K562 (cell line): ENCODE results near the gene CTIF. TPM values are rescaled to one million over a fixed set of nuclear protein-coding genes. Genes with fewer than 3 reads are reported as not detected.
A peak's percentile ranks its signal among the peaks of the same experiment; 100 is the strongest.

Experiments used
- ATAC-seq: fragments of 200-7000 bp; cut with Tn5 transposase; 3 replicates; pipeline ENCODE4 v1.9.1; 2020; ENCODE audit warnings: moderate library complexity
- BruUV-seq: library from RNA; stranded (reverse); fragments of 400-500 nt; replicated peaks from 2 replicates; lab custom pipeline; 2021; lab: Mats Ljungman, UMichigan
- CTCF ChIA-PET: fragments of 300-600 bp; formaldehyde crosslinking; extraction: SDS; loops from one replicate; lab custom pipeline; 2021; ENCODE audit warnings: low intra/inter-chr PET ratio; lab: Yijun Ruan, JAX
- POLR2A ChIA-PET: fragments of 300-600, 350-650 bp; sonication (Branson Sonifier 250); formaldehyde crosslinking; extraction: SDS; loops from one replicate; lab custom pipeline; 2021; ENCODE audit warnings: antibody characterized with exemption, inconsistent platforms; lab: Yijun Ruan, JAX
- DNase-seq, 4 experiments: peaks; one replicate each; pipeline versions ENCODE4 v3.0.0 to v3.0.0-alpha.2; 2011 to 2018; ENCODE audit warnings: low spot score in 3 of 4, mixed read lengths in 3 of 4; ENCODE audit errors: extremely low read depth in 1 of 4
- FAIRE-seq: peaks from 2 replicates; lab custom pipeline; 2011; peaks lifted over from hg19 to GRCh38; lab: Jason Lieb, UNC
- H2AFZ ChIP-seq: 2 replicates; pipeline ENCODE4 v1.6.0; 2011; ENCODE audit warnings: low read depth, low read length, control low read depth, inconsistent platforms
- H3K27ac ChIP-seq: fragments of 200-600 bp; 3 replicates; pipeline ENCODE4 v1.8.0; 2011; ENCODE audit warnings: low read depth, mild to moderate bottlenecking, control low read depth, inconsistent platforms, low read length, moderate library complexity, mixed read lengths; ENCODE audit errors: extremely low read depth
- H3K27me3 ChIP-seq, 2 experiments: fragments of 300-600 bp in 1 of 2; 2 replicates in 1 of 2; 3 replicates in 1 of 2; pipeline versions ENCODE4 v1.6.0 to v1.8.0; 2011; ENCODE audit warnings: inconsistent platforms in 2 of 2, low read length in 2 of 2, mild to moderate bottlenecking in 1 of 2, mixed read lengths in 1 of 2, moderate library complexity in 1 of 2; ENCODE audit not compliant: control insufficient read depth in 2 of 2, insufficient read depth in 2 of 2
- H3K36me3 ChIP-seq: fragments of 300-600 bp; 3 replicates; pipeline ENCODE4 v1.8.0; 2011; ENCODE audit warnings: mild to moderate bottlenecking, low read length, inconsistent platforms; ENCODE audit not compliant: control insufficient read depth, insufficient read depth
- H3K4me1 ChIP-seq, 2 experiments: fragments of 200-600 bp in 1 of 2; replicated peaks in 1 of 2; 2 replicates in 1 of 2; 3 replicates in 1 of 2; pipeline versions ENCODE4 v1.5.1 to v1.8.0; 2011; ENCODE audit warnings: inconsistent platforms in 2 of 2, low read length in 2 of 2, mild to moderate bottlenecking in 1 of 2, mixed read lengths in 1 of 2, moderate library complexity in 1 of 2; ENCODE audit not compliant: control insufficient read depth in 2 of 2, insufficient read depth in 2 of 2
- H3K4me2 ChIP-seq: 2 replicates; pipeline ENCODE4 v1.6.1; 2011; ENCODE audit warnings: low read length, control low read depth, inconsistent platforms, mixed read lengths; ENCODE audit not compliant: insufficient read depth
- H3K4me3 ChIP-seq: fragments of 200-600 bp; sonication (generic), shearing (Covaris generic); 2 replicates; pipeline ENCODE4 v1.5.1; 2016; ENCODE audit warnings: control low read depth, inconsistent platforms
- H3K79me2 ChIP-seq: fragments of 200-600 bp; 3 replicates; pipeline ENCODE4 v1.8.0; 2011; ENCODE audit warnings: low read length, inconsistent platforms; ENCODE audit not compliant: control insufficient read depth, insufficient read depth
- H3K9ac ChIP-seq, 2 experiments: 2 replicates each; pipeline versions ENCODE4 v1.6.0 to v1.6.1; 2011; ENCODE audit warnings: low read depth in 2 of 2, low read length in 2 of 2, control low read depth in 1 of 2, inconsistent platforms in 1 of 2, mild to moderate bottlenecking in 1 of 2, mixed read lengths in 1 of 2; ENCODE audit not compliant: insufficient read depth in 1 of 2
- H3K9me1 ChIP-seq: one replicate; pipeline ENCODE4 v1.6.0; 2011; ENCODE audit warnings: inconsistent platforms, mild to moderate bottlenecking, low read length, moderate library complexity; ENCODE audit not compliant: control insufficient read depth, insufficient read depth
- H3K9me3 ChIP-seq: replicated peaks from 2 replicates; pipeline ENCODE4 v1.5.1; 2011; ENCODE audit warnings: low read depth, low read length, inconsistent platforms; ENCODE audit not compliant: control insufficient read depth, insufficient read depth
- H4K20me1 ChIP-seq: replicated peaks from 2 replicates; pipeline ENCODE4 v1.6.1; 2011; ENCODE audit warnings: low read length, inconsistent platforms, mixed read lengths; ENCODE audit not compliant: control insufficient read depth, insufficient read depth
- BMI1 ChIP-seq: fragments of 150-350 bp; IDR thresholded peaks from 2 replicates; pipeline ENCODE4 v1.6.1; 2014; ENCODE audit warnings: low read length
- C11orf30 ChIP-seq: fragments of 450-650 bp; IDR thresholded peaks from 2 replicates; pipeline ENCODE4 v1.6.1; 2016; ENCODE audit warnings: low read depth, mild to moderate bottlenecking
- XRCC5 ChIP-seq: fragments of 200-400 bp; formaldehyde crosslinking; IDR thresholded peaks from 2 replicates; pipeline ENCODE4 v1.6.1; 2017; ENCODE audit warnings: low read depth, mild to moderate bottlenecking, low read length
- WGBS: fragments of 100-300 bp; shearing (Covaris generic); methylation state at CpG from one replicate; pipeline ENCODE4 v1.1.6; 2016; ENCODE audit warnings: low coverage, mixed read lengths; ENCODE audit not compliant: insufficient coverage; ENCODE audit errors: missing lambda C conversion rate; 5-methylcytosine and 5-hydroxymethylcytosine counted together
- in situ Hi-C: fragments of 300-500 bp; cut with MboI; formaldehyde crosslinking; loops from 4 replicates; pipeline ENCODE4 v1.15.0; 2018; ENCODE audit warnings: inconsistent platforms, mixed read lengths
- intact Hi-C: fragments of 100-400 bp; cut with micrococcal nuclease; formaldehyde crosslinking; loops from 2 replicates; pipeline ENCODE4 v1.14.2; 2022
- polyA plus RNA-seq, 8 experiments: library from polyadenylated mRNA; depleted of rRNA in 4 of 8; stranded (reverse) in 5 of 8; unstranded in 3 of 8; fragments of >200 nt; fragmentation: Nextera tagmentation in 2 of 8; fragmentation: Illumina TruSeq in 1 of 8; extraction: Ambion mirVana in 2 of 8; extraction: Trizol in 1 of 8; gene quantifications; 2 replicates each; pipeline versions ENCODE4 v1.2.1 to v1.2.3, GENCODE V29; 2011 to 2014; ENCODE audit warnings: inconsistent platforms in 1 of 8, missing spikeins in 1 of 8
- total RNA-seq, 7 experiments: library from RNA; depleted of rRNA in 6 of 7; stranded (reverse); fragments of >200 nt in 6 of 7; fragmentation: Illumina TruSeq in 2 of 7; extraction: Trizol in 2 of 7; gene quantifications; 2 replicates each; pipeline versions ENCODE4 v1.2.1 to v1.2.3, GENCODE V29; 2011 to 2021; ENCODE audit warnings: low replicate concordance in 1 of 7
- TF ChIP-seq, protein P1 (sequence below), 2 experiments: fragments of 450-650 bp; formaldehyde crosslinking in 1 of 2; IDR thresholded peaks; 2 replicates each; pipeline versions ENCODE4 v1.4.0 to v1.6.1; 2014 to 2020; ENCODE audit warnings: mild to moderate bottlenecking in 2 of 2, borderline replicate concordance in 1 of 2, low read depth in 1 of 2
- TF ChIP-seq, protein P2 (sequence below): fragments of 450-650 bp; formaldehyde crosslinking; IDR thresholded peaks from 2 replicates; pipeline ENCODE4 v1.4.0; 2022; ENCODE audit warnings: missing genetic modification characterization

Gene CTIF
- total and polyA plus RNA-seq, 9 of the 15 experiments (the other 6 are each of a cell fraction or from before 2014, with no cell fraction given), result 0.17 to 11.5 (median 2.2) TPM

DNA sequence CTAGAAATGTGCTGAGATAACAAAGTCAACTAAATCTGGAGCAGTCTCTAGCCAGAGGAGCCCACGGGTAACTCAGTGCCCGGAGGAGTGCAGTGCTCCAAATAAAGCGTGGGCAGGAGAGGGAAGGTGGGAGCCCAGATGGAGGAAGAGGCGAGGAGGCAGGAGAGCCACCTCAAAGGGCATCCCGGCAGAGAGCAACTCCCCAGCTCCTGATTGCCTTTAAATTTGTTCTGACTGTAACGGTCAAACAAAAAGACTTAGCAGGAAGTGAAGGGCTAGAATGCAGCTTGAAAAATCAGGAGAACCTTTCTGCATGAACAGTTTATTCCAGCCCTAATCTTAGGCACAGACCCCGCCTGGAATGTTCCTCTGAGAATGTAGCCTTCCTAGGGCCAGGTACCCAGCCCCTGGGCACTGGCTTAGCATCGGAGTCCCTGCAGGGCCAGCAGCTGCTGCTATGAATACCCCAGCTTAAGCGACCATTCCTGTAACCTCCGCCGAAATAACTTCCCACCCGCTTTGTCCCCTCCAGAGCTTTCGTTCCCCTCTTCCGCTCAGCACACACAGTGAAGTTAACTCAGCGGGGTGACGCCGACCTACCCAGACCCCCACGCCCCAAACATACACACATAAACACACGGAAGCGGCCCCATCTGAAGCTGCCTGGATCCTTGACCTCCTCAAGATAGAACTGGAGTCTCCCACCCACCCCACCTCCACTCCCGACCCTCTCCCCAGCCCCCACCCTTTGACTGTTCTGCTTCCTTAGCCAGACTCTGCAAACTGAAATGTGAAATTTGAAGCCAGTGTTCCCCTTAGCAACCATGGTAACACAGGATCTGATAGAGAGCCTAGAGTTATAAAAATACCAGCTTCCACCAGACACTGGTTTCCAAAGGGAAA is 288.7 kb downstream of the CTIF start:
- intact Hi-C loops (no loop called here), in situ Hi-C loops (no loop called here)
- WGBS, result 36% methylated on average over 17 of the region's 21 CpGs
- H3K27me3 ChIP-seq, result no peaks in the 10 kb centered on the region
- H4K20me1 ChIP-seq, result peaks cover 4% of the 10 kb centered on the region; the same call in 1 of the 2 replicates
- H3K4me3 ChIP-seq, result no peak overlapping the region
- no peak overlapping the region; the same call in 2 of the 3 replicates for H3K27ac ChIP-seq
- BruUV-seq, result no TSS peak
- H3K9me3 ChIP-seq, result no peaks in the 10 kb centered on the region
- POLR2A ChIA-PET, result interaction anchor here (0.5 to 1.4 kb wide), 4 partner anchors 8 to 632 kb away, joined by 3 read pairs; no protein-coding TSS in a partner anchor
- 0 out of 2 replicates have a peak overlapping the region, but pooled peaks have one; percentile 14 for H3K4me2 ChIP-seq
- peak; percentile 57 for ATAC-seq
- peak overlapping the region; percentile 9; the same call in 1 of the 2 replicates for H2AFZ ChIP-seq
- no peak for FAIRE-seq
- no peaks in the 10 kb centered on the region for H3K9me1 ChIP-seq
- H3K79me2 ChIP-seq, result no peaks in the 10 kb centered on the region
- peak in 1 of 4 experiments; percentile 44 for DNase-seq
- no peaks in the 10 kb centered on the region for H3K36me3 ChIP-seq
- H3K9ac ChIP-seq, result peak overlapping the region in 1 of 2 experiments; percentile 23; a peak in 1 of 4 replicates
- CTCF ChIA-PET, result no interaction called here
- H3K4me1 ChIP-seq, result peaks cover 28 to 41% of the 10 kb centered on the region in 2 experiments
- TF ChIP-seq BMI1, result 0 out of 2 replicates have a peak, but pooled peaks have one; percentile 24
- TF ChIP-seq, protein P1, sequence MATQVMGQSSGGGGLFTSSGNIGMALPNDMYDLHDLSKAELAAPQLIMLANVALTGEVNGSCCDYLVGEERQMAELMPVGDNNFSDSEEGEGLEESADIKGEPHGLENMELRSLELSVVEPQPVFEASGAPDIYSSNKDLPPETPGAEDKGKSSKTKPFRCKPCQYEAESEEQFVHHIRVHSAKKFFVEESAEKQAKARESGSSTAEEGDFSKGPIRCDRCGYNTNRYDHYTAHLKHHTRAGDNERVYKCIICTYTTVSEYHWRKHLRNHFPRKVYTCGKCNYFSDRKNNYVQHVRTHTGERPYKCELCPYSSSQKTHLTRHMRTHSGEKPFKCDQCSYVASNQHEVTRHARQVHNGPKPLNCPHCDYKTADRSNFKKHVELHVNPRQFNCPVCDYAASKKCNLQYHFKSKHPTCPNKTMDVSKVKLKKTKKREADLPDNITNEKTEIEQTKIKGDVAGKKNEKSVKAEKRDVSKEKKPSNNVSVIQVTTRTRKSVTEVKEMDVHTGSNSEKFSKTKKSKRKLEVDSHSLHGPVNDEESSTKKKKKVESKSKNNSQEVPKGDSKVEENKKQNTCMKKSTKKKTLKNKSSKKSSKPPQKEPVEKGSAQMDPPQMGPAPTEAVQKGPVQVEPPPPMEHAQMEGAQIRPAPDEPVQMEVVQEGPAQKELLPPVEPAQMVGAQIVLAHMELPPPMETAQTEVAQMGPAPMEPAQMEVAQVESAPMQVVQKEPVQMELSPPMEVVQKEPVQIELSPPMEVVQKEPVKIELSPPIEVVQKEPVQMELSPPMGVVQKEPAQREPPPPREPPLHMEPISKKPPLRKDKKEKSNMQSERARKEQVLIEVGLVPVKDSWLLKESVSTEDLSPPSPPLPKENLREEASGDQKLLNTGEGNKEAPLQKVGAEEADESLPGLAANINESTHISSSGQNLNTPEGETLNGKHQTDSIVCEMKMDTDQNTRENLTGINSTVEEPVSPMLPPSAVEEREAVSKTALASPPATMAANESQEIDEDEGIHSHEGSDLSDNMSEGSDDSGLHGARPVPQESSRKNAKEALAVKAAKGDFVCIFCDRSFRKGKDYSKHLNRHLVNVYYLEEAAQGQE (IDR thresholded peaks at IDR 0.05; ENCODE audit: borderline replicate concordance), result peak; percentile 24; the same call in 1 of the 2 replicates
- TF ChIP-seq, protein P1 (CRISPR knock-in tag; IDR thresholded peaks at IDR 0.05; ENCODE audit: low read depth), result no peak
- 0 out of 2 replicates have a peak, but pooled peaks have one; percentile 7 for TF ChIP-seq C11orf30
- TF ChIP-seq, protein P2, sequence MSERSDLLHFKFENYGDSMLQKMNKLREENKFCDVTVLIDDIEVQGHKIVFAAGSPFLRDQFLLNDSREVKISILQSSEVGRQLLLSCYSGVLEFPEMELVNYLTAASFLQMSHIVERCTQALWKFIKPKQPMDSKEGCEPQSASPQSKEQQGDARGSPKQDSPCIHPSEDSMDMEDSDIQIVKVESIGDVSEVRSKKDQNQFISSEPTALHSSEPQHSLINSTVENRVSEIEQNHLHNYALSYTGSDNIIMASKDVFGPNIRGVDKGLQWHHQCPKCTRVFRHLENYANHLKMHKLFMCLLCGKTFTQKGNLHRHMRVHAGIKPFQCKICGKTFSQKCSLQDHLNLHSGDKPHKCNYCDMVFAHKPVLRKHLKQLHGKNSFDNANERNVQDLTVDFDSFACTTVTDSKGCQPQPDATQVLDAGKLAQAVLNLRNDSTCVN (CRISPR knock-in tag), result no peak
- no peak for TF ChIP-seq XRCC5
